ENCODE results near the gene CDHR3. TPM values are rescaled to one million over a fixed set of nuclear protein-coding genes. Genes with fewer than 3 reads are reported as not detected.

The CDHR3 gene, protein sequence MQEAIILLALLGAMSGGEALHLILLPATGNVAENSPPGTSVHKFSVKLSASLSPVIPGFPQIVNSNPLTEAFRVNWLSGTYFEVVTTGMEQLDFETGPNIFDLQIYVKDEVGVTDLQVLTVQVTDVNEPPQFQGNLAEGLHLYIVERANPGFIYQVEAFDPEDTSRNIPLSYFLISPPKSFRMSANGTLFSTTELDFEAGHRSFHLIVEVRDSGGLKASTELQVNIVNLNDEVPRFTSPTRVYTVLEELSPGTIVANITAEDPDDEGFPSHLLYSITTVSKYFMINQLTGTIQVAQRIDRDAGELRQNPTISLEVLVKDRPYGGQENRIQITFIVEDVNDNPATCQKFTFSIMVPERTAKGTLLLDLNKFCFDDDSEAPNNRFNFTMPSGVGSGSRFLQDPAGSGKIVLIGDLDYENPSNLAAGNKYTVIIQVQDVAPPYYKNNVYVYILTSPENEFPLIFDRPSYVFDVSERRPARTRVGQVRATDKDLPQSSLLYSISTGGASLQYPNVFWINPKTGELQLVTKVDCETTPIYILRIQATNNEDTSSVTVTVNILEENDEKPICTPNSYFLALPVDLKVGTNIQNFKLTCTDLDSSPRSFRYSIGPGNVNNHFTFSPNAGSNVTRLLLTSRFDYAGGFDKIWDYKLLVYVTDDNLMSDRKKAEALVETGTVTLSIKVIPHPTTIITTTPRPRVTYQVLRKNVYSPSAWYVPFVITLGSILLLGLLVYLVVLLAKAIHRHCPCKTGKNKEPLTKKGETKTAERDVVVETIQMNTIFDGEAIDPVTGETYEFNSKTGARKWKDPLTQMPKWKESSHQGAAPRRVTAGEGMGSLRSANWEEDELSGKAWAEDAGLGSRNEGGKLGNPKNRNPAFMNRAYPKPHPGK
- total RNA-seq: 12.4 TPM
- long read RNA-seq, partial matches to known transcripts: 1 of 5 reads
- long read RNA-seq, other reads (novel, unspliced or antisense): 4 of 5 reads

DNA sequence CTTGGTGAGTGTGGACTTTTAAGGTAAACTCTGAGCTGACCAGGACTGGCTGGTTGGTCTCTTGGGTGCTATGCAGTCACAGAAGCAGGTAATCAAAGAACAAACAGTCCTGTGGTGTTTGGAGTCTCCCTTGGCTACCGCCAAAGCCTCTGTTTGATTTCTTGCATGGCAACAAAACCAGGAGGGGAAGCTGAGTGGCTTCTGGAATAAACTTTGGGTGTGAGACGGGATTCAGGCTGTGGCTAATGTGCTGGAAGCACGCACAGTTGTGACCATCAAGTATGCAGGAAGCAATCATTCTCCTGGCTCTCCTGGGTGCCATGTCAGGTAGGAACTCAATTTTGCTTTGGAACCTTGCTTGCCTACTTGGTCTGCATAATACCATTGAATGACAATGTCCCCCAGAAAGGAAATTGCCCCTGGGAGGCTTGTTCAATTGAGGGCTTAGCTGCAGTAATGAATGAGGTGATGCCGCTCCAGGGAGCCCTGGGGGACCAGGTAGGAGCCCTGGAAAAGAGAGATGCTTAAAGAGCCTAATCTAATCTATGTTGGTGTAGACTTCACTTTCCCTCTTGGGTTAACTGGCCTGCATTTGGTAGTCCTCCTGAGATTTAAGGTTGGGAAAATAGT lies at the start of gene CDHR3:
TSS of gene CDHR3 (plus strand) at position 227 of the 630 bp plus-strand sequence. CDS start at position 282, 55 bp downstream.
- DNase-seq (no peak), ATAC-seq (ENCODE audit: poor library complexity) (peak; percentile 91)
- intact Hi-C loops (cut with DNase I): no loop called here

DNA sequence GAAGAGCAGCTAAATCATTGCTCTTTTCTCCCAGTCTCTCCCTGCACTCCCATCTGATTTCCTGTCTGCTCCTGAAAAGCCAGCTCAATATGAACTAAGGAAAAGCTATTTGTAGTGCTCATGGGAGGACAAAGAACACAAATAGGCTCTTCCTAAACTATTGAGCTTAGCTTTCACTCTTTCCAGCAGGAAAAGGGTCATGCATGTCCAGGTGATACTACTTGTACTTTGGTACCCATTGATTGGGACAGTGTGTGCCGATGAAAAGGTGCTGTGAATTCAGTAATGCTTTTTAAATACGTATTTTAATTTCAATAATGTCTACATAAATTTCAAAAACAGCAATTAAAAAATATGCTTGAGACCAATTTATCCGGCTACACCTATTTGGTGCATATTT lies 49.1 kb upstream of the CDHR3 start:
- intact Hi-C loops (cut with DNase I): no loop called here
- no peak for DNase-seq
- no peak for ATAC-seq (ENCODE audit: poor library complexity)

DNA sequence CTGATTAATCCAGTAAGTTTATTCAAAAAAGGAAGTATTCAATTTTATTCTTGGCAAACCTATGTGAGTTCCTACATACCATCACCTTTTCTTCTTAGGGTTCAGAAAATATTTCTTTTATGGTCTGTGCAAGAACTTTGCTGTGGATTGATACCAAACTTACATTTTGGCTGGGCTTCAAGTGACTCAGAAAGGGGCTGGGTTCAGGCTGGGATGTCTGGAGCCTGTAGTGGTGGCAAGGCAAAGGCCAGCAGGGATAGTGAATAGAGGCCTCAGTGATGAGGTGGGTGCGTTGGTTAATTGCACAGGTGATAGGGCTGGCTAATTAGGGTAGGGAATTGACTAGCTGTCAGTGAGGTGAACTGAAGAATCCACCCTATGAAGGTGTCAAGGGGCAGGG lies 46.5 kb upstream of the CDHR3 start:
- no peak for ATAC-seq (ENCODE audit: poor library complexity)
- intact Hi-C loops (cut with DNase I): no loop called here

DNA sequence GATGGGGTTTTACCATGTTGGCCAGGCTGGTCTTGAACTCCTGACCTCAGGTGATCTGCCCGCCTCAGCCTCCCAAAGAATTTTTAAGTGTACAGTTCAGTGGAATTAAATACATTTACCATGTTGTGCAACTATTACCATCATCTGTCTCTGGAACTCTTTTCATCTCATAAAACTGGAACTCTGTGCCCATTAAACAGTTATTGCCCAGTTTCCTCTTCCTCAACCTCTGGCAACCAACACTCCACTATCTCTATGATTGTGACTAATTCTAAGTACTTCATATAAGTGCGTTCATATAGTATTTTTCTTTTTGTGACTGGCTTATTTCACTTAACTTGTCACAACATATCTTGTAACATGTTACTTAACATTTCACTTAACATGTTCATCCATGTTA lies 45.4 kb upstream of the CDHR3 start:
- ATAC-seq (ENCODE audit: poor library complexity): no peak
- intact Hi-C loops (cut with DNase I): no loop called here
- no peak for DNase-seq

More for the DNA sequence above, 46.5 kb upstream of the CDHR3 start:
- DNase-seq: no peak

DNA sequence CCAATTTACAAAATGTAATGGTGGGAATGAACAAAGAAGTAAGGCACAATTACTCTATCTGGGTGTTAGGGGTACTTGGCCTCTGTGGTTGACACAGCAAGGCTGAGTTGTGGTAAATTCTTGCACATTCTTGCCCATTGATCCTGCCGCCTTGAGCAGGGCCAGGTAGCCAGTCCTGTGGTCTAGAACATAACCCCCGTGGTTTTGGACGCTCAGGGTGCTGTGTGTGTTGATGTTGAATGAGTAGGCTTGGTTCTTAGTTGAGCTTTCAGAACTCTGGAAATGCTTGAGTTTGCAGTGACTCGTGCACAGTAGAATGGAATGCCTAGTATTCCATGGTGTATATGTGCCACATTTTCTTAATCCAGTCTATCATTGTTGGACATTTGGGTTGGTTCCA lies 42.3 kb upstream of the CDHR3 start:
- DNase-seq (no peak), ATAC-seq (ENCODE audit: poor library complexity) (no peak)
- intact Hi-C loops (cut with DNase I): no loop called here

DNA sequence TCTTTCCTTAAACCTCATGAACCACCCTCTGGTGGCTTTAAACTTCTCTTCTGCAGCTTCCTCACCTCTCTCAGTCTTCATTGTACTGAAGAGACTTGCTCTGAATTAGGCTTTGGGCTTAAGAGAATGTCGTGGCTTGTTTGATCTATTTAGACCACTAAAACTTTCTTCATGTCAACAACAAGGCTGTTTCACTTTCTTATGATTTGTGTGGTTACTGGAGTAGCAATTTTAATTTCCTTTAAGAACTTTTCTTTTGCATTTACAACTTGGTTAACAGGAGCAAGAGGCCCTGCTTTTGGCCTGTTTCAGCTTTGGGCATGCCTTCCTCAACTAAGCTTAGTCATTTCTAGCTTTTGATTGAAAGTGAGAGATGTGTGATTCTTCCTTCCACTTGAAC lies 38.1 kb upstream of the CDHR3 start:
- intact Hi-C loops (cut with DNase I): no loop called here
- DNase-seq (no peak), ATAC-seq (ENCODE audit: poor library complexity) (no peak)

DNA sequence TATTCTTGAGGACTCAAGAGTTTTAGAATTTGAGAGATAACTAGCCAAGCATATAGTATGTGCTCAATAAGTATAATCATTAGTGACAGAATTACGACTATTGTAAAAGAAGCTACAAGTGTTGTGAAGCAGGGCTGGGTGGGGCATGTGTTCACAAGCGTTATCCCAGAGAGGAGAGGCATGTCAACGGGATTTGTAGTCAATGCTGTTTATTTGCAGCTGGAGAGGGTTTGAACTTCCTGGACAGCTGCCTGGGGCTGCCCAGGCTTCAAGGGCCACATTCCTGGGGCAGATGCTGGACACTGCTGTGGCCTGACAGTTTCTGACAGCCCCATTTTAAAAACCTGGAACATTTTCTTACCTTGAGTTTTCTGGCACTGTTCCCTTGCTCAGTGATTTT lies 36.9 kb upstream of the CDHR3 start:
- intact Hi-C loops (cut with DNase I): no loop called here
- DNase-seq (no peak), ATAC-seq (ENCODE audit: poor library complexity) (no peak)

DNA sequence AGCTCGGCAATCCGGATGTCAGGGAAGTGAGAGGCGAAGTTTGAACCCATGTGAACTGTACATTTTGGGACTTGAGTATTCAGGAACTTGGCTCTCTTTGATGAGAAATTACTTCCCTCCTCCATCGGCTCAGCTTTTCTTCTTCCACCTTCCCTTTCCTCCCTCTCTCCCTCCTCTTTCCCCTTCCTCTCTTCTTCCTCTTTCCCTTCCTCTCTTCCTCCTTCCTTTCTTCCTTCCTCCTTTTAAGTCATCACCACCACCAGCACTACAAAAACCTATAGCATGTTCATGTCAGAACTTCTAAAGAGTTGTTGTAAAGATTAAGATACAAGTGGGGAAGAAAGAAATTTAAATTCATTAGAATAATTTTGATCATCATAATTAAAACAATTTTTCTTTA lies 31.9 kb upstream of the CDHR3 start:
- DNase-seq: no peak
- intact Hi-C loops (cut with DNase I): no loop called here
- no peak for ATAC-seq (ENCODE audit: poor library complexity)

DNA sequence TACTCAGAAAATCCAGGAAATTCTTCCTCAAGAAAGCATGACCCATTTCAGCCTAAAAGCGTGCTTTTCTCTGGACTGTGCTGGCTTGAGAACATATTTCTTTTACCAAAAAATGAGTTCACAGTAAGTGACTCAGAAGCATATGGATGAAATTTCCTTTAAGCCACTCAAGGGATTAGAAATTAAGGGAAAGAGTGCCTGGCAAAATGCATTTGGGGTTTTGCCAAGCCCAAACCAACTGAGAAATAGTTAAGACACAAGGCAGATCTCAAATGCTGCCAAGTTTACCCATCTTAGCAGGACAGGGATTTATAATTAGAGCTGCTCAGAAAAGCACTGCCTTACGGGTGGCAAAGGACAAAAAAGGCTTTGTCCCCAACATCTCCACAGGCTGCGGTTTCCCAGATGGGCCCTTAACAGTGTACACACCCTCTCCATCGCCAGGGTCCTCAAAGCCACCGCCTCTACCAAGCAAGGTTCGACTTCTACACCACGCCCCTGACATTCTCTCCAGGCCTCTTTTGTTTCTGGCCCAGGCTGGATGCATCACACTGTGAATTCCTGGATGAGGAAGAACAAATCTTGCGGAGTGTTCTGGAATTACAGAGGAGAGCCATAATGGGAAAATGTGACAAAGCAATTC lies 30.1 kb upstream of the CDHR3 start:
- intact Hi-C loops (cut with DNase I): no loop called here
- ATAC-seq (ENCODE audit: poor library complexity): no peak
- no peak for DNase-seq

DNA sequence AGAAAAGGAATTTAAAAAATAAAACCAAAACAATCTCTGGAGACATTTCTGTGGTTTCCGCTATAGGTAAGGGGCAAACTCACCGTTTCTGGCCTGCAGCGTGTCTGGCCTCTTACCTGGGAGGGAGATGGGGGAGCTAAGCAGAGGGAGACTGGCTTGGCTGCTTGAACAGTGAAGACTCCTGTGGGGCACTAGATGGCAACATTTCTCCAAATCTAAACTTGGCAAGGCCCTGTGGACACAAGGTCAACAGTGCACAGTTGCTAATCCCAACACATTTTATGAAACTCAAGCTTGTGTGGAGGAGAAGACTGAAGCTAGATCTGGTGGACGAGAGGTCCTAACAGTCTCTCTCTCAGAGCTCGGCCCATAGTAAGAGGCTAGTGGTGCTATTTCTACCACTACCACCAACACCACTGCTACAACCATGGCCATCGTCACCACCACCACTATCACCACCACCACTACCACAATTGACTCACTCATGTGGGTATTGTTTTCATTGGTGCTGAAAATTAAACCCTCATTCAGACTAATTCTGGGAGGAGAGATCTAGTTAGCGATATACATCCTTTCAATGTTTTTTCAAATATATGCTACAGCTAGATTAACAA lies 28.4 kb upstream of the CDHR3 start:
- intact Hi-C loops (cut with DNase I): loop anchor here (2.0 kb wide), 1 partner anchor 74 kb away; no protein-coding TSS in a partner anchor
- DNase-seq: no peak
- ATAC-seq (ENCODE audit: poor library complexity): peak; percentile 93

DNA sequence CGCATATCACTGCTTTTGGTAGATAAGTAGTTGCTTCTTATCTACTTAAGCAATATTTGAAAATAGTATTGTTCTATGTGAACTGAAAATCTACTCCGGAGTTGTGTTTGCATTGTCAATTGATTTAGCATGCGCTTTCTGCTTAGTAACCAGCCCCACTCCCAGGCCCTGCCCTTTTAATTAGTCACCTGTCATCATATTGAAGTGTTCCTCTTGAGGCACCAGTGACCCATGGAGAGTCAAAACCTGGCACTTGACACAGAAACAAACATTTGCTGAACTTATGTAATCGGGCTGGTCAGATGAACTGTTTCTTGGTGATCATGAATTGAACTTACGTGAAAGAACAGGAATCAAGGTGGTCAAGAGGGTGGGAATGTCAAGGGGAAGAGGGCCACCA lies 27.8 kb upstream of the CDHR3 start:
- DNase-seq (no peak), ATAC-seq (ENCODE audit: poor library complexity) (peak; percentile 93)
- intact Hi-C loops (cut with DNase I): loop anchor here (2.0 kb wide), 1 partner anchor 74 kb away; no protein-coding TSS in a partner anchor

DNA sequence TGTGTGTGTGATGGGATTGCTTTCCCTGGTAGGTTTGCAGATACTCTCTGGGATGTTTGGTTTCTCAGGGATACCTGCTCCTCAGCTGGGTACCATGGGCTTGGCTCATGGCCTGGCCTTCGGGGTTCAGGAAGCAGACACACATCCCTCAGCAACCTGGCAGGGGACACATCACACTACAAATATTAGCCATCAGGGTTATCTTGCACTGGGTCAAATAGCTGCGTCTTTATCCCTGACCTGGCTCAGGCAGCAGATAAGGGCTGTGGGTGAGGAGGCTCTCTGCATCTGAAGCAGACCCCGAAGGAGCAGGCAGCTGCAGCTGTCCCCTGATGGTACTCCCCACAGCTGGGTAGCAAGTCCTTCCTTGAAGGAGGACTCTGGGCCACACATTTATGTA lies 25.7 kb upstream of the CDHR3 start:
- ATAC-seq (ENCODE audit: poor library complexity): no peak
- intact Hi-C loops (cut with DNase I): no loop called here

DNA sequence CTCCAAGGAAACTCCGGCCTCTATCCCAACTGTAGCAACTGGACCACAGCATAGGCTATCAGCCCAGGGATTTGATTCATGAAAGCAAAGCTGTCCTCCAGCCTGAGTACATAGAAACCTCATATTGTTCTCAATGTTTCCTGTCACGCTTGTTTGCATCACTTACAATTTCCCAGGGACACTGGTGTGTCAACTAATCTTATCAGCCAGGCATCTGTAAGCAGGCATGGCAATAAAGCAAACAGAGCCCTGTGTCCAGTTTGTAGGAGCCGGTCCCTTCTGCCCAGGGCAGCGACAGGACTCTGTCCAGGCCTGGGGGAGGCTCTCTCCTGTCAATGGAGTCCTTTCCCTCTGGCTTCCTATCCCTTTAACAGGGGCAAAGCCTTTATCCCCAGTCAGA lies 23.0 kb upstream of the CDHR3 start:
- ATAC-seq (ENCODE audit: poor library complexity) (no peak), DNase-seq (no peak)
- intact Hi-C loops (cut with DNase I): no loop called here

More for the DNA sequence above, 25.7 kb upstream of the CDHR3 start:
- no peak for DNase-seq

DNA sequence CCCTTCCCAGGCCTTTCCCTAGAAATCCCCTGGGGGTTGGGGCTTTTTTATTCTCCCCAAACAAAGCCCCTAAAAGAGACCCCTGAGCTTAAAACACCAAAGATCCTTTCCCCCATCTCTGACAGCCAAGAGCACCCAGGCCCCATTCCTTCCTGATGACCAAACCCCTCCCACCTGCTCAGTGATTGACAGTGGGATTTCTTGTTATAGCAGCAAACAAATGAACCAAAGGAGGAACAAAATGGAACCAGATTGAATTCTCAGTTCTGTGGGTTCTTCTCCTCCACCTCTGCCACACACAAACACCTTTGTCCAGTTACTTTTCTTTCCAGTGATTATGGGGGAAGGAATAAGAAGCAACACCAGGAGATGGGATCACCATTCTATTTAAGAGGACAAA lies 21.5 kb upstream of the CDHR3 start:
- intact Hi-C loops (cut with DNase I): no loop called here
- DNase-seq: no peak
- ATAC-seq (ENCODE audit: poor library complexity): no peak

DNA sequence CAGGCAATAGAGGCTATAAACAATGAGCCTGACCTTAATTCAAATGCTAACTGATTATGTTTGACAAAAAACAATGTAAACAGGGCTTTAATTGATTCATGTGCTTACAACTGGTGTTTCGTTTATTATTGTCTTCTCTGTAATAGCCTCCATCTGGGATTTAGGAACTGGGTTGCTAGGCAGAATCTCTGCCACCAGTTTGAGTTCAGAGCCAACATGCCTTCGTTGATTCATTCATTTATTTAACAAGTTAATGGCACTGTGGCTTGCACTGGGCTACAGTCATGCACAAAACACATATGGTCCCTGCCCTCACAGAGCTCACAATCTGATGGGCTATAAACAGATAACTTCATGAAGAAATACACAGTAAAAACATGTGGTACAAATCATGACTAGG lies 19.6 kb upstream of the CDHR3 start:
- ATAC-seq (ENCODE audit: poor library complexity) (no peak), DNase-seq (no peak)
- intact Hi-C loops (cut with DNase I): no loop called here

DNA sequence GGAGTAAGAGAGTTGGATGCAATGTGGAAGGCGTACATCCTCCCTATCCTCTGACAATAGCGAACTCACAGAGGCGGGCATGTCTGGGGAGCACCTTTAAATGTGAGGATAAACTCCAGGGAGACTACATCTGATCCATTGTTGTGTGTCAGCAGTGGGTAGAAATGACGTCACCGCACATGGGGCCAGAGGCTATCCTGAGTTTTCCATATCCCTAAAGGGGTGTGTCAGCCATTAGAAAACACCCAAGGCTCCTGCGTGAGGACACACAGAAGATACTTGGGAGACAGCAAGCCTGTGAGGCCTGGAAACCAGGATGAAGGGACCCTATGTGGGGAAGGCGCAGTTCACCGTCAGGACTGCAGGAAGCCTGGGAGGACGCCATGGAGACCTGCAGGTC lies 17.2 kb upstream of the CDHR3 start:
- DNase-seq (no peak), ATAC-seq (ENCODE audit: poor library complexity) (no peak)
- intact Hi-C loops (cut with DNase I): no loop called here

DNA sequence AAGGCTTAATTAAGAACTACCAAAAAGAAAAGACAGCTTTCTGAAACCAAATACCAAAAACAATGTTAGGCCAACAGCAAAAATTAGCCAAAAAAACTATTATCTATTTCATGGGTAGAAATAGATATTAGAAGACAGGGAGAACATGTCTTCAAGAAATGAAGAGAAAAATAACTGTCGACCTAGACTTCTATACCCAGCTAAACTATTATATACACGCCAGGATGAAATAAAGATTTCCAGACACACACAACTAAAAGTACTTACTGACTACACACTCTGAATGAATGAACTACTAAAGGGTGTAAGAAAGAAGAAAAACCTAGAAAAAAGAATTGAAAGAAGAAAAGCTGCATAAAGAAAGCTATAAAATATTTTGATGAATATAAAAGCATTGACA lies 11.5 kb upstream of the CDHR3 start:
- DNase-seq (no peak), ATAC-seq (ENCODE audit: poor library complexity) (no peak)
- intact Hi-C loops (cut with DNase I): no loop called here

DNA sequence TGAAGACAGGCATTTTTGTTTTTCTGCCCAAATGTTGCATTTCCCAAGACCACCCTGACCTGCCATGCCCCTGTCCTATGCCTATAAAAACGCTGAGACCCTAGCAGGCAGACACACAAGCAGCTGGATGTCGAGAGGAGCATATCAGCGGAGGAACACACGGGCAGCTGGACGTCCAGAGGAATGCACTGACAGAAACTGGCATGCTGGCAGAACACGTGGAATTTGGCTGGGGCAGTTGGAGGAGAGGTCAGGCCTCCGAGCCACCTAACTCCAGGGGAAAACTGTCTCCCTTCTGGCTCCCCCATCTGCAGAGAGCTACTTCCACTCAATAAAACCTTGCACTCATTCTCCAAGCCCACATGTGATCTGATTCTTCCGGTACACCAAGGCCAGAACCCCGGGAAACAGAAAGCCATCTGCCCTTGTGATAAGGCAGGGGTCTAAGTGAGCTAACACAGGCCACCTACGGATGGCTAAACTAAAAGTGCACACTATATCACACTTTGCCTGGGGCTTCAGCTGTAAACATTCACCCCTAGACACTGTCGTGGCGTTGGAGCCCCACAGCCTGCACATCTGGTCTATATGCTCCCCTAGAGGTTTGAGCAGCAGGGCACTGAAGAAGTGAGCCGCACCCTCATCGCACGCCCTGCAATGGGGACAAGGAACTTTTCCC lies 10.0 kb upstream of the CDHR3 start:
- ATAC-seq (ENCODE audit: poor library complexity) (no peak), DNase-seq (no peak)
- intact Hi-C loops (cut with DNase I): no loop called here
